IgD-negative memory B cell (primary cell): ENCODE results near the gene PARD3. TPM values are rescaled to one million over a fixed set of nuclear protein-coding genes. Genes with fewer than 3 reads are reported as not detected.

Experiments
- H3K27ac Mint-ChIP-seq, 3 donors: one replicate each; pipeline ENCODE4 v1.8.0; 2020 to 2022; ENCODE audit warnings: mild to moderate bottlenecking in 3 of 3, mixed read lengths in 3 of 3, moderate library complexity in 1 of 3
- H3K27me3 Mint-ChIP-seq: one replicate; pipeline ENCODE4 v1.8.0; 2021; ENCODE audit warnings: mixed read lengths
- H3K36me3 Mint-ChIP-seq: one replicate; pipeline ENCODE4 v1.8.0; 2020; ENCODE audit warnings: mild to moderate bottlenecking, mixed read lengths
- H3K4me1 Mint-ChIP-seq, 3 donors: one replicate each; pipeline ENCODE4 v1.8.0; 2020 to 2022; ENCODE audit warnings: mixed read lengths in 3 of 3, mild to moderate bottlenecking in 1 of 3
- H3K4me3 Mint-ChIP-seq, 4 donors: one replicate each; pipeline ENCODE4 v1.8.0; 2020 to 2022; ENCODE audit warnings: mild to moderate bottlenecking in 4 of 4, mixed read lengths in 4 of 4, moderate library complexity in 3 of 4
- H3K9me3 Mint-ChIP-seq, 3 donors: one replicate each; pipeline ENCODE4 v1.8.0; 2020 to 2021; ENCODE audit warnings: mixed read lengths in 3 of 3, mild to moderate bottlenecking in 1 of 3
- polyA plus RNA-seq: library from polyadenylated mRNA; unstranded; fragments of 300-500 nt; fragmentation: Illumina TruSeq; gene quantifications from one replicate; pipeline ENCODE4 v1.2.3, GENCODE V29; 2021

The PARD3 gene
- polyA plus RNA-seq, 1 donor from 2014 or later = not detected

DNA sequence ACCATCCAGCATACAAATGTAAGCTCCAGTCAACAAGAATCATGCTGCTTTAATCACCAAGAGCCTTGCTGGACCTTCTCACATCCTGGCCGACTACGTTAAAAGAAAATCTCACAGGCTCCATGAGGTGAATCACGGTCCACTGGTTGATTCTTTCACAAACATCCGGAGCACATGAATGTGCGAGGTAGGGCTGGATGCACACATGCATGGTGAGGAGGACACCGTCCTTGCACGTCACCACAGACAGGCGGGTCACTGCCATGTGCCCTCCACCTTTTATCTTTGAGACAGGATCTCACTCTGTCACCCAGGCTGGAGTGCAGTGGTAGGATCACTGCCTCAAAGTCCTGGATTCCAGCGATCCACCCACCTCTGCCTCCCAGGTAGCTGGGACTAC, 265.1 kb downstream of the PARD3 start:
- peak overlapping the region in 1 of 3 donors; percentile 53 for H3K27ac Mint-ChIP-seq
- no peaks in the 10 kb centered on the region for H3K27me3 Mint-ChIP-seq
- no peak overlapping the region for H3K4me3 Mint-ChIP-seq
- no peaks in the 10 kb centered on the region for H3K4me1 Mint-ChIP-seq
- no peaks in the 10 kb centered on the region for H3K36me3 Mint-ChIP-seq
- peaks cover 0 to 5% (median 0%) of the 10 kb centered on the region in 3 donors for H3K9me3 Mint-ChIP-seq

DNA sequence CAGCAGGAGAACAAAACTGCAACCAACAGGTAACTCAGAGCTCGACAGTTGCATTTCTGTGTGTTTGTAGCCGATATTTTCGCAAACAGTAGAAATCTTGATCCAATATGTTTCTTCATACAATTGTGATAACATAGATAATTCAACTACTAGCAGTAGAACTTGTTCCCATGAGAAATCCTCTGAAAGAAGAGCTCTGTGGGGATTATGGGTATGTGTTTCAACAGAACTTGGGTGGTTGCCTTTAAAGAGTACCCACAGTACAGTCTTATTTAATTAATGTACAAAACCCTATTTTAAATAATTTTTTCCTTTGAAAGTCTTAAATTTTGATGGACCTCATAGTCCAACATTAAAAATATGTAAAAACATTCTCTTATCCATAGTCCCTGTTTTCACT, 266.1 kb downstream of the PARD3 start:
- H3K4me3 Mint-ChIP-seq = no peak overlapping the region
- H3K27ac Mint-ChIP-seq = no peak overlapping the region
- no peaks in the 10 kb centered on the region for H3K4me1 Mint-ChIP-seq
- no peaks in the 10 kb centered on the region for H3K27me3 Mint-ChIP-seq
- no peaks in the 10 kb centered on the region for H3K36me3 Mint-ChIP-seq
- H3K9me3 Mint-ChIP-seq = peaks cover 0 to 5% (median 0%) of the 10 kb centered on the region in 3 donors

DNA sequence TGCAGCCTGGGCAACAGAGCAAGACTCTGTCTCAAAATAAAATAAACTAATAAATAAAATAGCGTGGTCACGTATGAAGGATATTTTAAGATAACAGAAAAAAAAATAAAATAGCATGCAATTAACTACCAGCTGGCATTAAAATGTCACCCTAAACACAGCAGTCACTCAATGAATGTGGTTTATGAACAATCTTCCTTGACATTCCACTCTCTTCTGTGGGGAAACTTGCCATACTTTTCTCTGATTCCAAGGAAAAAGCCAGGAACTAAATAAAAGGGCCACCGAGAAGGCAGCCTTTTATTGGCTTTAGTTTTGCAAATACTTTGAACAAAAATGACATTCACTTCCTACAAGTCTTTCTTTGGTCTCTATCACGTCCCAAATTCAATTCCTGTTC, 266.6 kb downstream of the PARD3 start:
- H3K36me3 Mint-ChIP-seq = no peaks in the 10 kb centered on the region
- no peaks in the 10 kb centered on the region for H3K27me3 Mint-ChIP-seq
- peaks cover 0 to 5% (median 0%) of the 10 kb centered on the region in 3 donors for H3K9me3 Mint-ChIP-seq
- no peak overlapping the region for H3K27ac Mint-ChIP-seq
- no peak overlapping the region for H3K4me3 Mint-ChIP-seq
- H3K4me1 Mint-ChIP-seq = no peaks in the 10 kb centered on the region

DNA sequence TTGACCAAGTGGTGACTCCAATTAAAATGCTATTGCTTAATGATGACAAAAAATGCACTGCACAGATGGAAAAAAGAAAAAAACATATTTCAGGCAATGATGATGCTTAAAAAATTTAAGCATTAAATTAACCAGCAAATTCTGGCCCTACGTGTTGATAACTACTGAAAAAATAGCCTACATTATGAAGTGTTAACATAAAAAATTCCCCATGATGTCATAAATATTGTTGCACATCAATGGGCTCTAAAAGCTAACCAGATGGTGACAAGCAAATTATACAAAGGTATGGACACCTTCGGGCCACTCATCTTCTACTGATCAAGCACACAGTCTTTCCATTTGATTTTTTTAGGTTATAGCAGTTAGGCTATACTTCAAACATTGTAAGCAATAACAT, 267.4 kb downstream of the PARD3 start:
- no peaks in the 10 kb centered on the region for H3K36me3 Mint-ChIP-seq

DNA sequence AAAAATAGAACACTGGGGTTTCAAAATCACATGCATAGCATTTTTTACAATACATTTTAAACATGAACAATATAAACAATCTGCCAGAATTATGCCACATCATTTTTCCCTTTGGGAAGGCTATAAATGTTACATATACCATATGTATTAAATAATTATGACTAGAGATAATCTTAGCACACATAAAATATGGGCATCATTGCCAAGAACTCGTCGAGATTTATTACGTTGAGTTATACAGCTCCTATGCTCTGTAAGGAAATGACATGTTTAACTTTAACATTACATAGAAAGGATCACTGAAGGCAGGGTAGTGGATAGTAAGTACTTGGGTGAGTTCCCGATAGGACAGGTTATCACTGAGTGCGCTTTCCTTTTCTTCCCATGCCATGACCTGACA, 267.8 kb downstream of the PARD3 start:
- no peak overlapping the region for H3K4me3 Mint-ChIP-seq
- H3K36me3 Mint-ChIP-seq = no peaks in the 10 kb centered on the region
- H3K27me3 Mint-ChIP-seq = no peaks in the 10 kb centered on the region
- H3K4me1 Mint-ChIP-seq = no peaks in the 10 kb centered on the region
- no peak overlapping the region for H3K27ac Mint-ChIP-seq
- H3K9me3 Mint-ChIP-seq = peaks cover 0 to 2% (median 0%) of the 10 kb centered on the region in 3 donors

More for the DNA sequence above, 267.4 kb downstream of the PARD3 start:
- Mint-ChIP-seq H3K27me3 (no peaks in the 10 kb centered on the region), H3K27ac (no peak overlapping the region), H3K4me3 (no peak overlapping the region), H3K4me1 (no peaks in the 10 kb centered on the region), H3K9me3 (peaks cover 0 to 2% (median 0%) of the 10 kb centered on the region in 3 donors)

DNA sequence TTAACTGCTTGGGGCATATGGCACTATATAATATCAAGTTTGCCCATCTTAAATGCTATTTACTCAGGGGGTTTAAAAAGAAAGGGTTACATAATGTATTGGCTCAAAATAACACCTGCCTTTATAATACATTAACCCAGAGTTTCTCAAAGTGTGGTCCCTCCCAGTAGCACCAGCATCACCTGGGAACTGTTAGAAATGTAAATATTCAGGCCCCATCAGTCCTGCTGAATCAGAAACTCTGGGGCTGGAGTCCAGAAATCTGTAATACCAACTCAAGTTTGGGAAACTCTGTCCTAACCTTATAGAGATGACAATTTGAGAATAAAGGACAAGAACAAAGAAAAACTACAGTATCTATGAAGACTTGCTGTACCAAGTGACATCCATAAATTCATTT, 270.7 kb downstream of the PARD3 start:
- H3K4me1 Mint-ChIP-seq = peaks cover 0 to 1% (median 0%) of the 10 kb centered on the region in 3 donors
- no peaks in the 10 kb centered on the region for H3K36me3 Mint-ChIP-seq
- peaks cover 0 to 2% (median 0%) of the 10 kb centered on the region in 3 donors for H3K9me3 Mint-ChIP-seq
- no peaks in the 10 kb centered on the region for H3K27me3 Mint-ChIP-seq
- H3K27ac Mint-ChIP-seq = no peak overlapping the region
- no peak overlapping the region for H3K4me3 Mint-ChIP-seq

DNA sequence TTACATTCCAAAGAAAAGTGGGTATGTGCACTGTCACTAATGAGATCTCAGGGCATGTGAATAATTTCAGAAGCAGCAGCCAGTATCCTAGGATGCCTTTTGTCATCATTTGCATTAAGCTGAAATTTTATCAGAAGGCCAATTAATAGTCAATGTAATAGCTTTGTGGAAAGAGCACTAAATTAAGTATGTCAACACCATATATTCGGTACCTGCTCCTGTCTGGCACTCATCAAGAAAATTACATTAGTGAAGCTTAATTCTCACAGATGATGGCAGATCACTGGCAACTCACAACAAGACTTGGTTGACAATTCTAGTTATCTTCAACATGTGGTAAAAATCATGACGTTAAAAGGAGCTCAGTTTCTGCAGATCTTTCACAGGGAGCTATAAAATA, 271.4 kb downstream of the PARD3 start:
- Mint-ChIP-seq H3K36me3 (no peaks in the 10 kb centered on the region), H3K27ac (no peak overlapping the region), H3K4me3 (no peak overlapping the region), H3K4me1 (peaks cover 0 to 1% (median 0%) of the 10 kb centered on the region in 3 donors), H3K27me3 (no peaks in the 10 kb centered on the region), H3K9me3 (peaks cover 0 to 2% (median 0%) of the 10 kb centered on the region in 3 donors)

DNA sequence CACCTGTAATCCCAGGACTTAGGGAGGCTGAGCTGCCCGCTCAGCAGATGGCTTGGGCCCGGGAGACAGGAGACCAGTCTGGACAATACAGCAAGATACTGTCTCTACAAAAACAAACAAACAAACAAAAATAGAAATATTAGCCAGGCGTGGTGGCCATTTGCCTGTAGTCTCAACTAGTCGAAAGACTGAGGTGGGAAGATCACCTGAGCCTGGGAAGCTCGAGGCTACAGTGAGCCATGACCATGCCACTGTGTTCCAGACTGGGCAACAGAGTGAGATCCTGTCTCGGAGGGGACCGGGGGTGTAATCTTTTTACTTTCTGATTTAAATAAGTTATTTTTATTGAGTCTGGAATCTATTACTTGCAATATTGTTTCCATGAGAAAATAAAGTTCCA, 274.6 kb downstream of the PARD3 start:
- Mint-ChIP-seq H3K4me3 (peak overlapping the region in 1 of 4 donors; percentile 5), H3K36me3 (no peaks in the 10 kb centered on the region), H3K4me1 (peaks cover 0 to 8% (median 6%) of the 10 kb centered on the region in 3 donors), H3K9me3 (no peaks in the 10 kb centered on the region), H3K27ac (no peak overlapping the region), H3K27me3 (no peaks in the 10 kb centered on the region)

DNA sequence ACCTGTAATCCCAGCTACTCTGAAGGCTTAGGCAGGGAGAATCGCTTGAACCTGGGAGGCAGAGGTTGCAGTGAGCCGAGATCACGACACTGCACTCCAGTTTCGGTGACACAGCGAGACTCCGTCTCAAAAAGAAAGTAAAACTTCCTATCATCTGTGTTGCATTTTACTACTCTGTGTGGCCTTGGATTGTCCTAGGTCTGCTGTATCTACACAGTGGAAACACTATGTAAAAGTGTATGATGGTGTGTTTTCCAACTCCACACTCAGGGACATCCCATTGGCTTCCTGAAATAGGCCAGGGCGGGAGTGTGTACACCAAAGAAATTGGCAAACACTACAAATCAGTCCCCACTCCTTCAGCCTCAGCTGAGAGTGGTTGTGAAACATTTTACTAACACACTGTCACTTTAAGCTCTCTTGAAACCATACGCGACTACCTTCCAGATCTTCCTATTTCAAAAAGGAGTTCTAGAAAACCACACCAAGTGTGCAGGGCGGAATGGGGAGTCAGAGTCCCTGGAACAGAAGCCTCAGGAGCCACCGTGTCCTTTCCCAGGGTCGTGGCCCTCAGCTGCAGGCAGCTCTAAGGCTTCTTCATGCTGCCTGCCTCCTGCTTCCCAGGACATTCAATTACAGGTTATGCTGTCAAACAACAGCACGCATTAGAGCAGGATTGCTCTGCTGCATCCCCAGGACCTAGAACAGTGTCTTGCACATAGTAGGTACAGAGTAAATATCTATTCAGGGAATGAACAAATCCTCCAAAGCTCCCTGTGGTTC, 275.4 kb downstream of the PARD3 start:
- H3K9me3 Mint-ChIP-seq = peaks cover 0 to 4% (median 0%) of the 10 kb centered on the region in 3 donors
- H3K4me3 Mint-ChIP-seq = peak overlapping the region; percentile 26 to 78 (median 54)
- no peaks in the 10 kb centered on the region for H3K36me3 Mint-ChIP-seq
- peaks cover 0 to 8% (median 6%) of the 10 kb centered on the region in 3 donors for H3K4me1 Mint-ChIP-seq
- peak overlapping the region in 1 of 3 donors; percentile 14 for H3K27ac Mint-ChIP-seq
- no peaks in the 10 kb centered on the region for H3K27me3 Mint-ChIP-seq

DNA sequence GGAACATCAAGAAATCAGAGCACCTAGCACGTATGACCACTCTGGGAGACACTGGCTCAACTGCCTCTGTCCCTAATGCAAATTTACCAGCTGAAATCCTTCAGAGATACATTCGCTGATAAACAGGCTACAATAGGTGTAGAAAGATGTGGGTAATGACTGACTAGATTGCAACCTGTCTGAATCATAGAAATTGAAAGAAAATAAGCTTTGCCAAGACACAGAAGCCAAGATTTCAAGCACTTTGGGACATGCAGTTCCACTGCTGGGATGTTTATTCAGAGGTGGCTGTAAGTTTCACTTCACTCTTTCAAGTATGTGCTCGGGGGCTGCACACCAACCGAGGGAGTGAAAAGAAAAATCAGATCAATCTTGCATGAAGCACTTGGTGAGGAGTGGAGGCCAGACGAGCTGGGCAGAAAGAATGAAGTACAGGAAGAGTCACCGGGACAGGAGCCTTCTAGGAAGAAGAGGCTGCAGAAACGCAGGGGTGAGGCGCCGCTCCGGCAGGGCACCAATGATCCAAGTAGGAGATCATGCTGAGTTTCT, 276.7 kb downstream of the PARD3 start:
- Mint-ChIP-seq H3K4me1 (peaks cover 0 to 8% (median 6%) of the 10 kb centered on the region in 3 donors), H3K36me3 (no peaks in the 10 kb centered on the region), H3K27ac (no peak overlapping the region), H3K27me3 (no peaks in the 10 kb centered on the region), H3K9me3 (peaks cover 0 to 4% (median 2%) of the 10 kb centered on the region in 3 donors), H3K4me3 (peak overlapping the region; percentile 16 to 53 (median 26))

DNA sequence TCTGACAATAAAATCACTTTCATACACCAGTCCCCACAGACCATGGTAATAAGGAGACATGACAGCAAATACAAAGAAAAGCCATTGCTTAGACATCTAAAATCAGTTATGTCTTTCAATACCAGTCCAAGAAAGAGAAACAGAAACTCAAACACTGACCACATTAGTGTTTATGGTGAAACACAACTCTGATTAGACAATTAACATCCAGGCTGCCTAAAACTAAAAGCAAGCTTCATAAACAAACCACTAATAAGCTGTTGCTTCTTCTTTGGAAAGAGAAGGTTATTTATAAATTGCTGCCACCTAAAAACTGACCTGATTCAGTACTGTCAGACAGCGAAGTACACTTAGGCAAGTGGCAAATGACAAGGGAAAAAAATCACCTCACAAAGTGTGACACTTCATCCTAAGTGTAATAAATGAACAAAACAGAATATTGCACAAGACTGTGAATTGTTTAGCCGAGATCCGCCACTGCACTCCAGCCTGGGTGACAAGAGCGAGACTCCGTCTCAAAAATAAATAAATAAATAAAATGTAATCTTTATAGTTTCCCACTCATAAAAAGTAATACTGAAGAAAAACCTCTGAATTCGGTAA, 277.4 kb downstream of the PARD3 start:
- Mint-ChIP-seq H3K4me3 (no peak overlapping the region), H3K36me3 (no peaks in the 10 kb centered on the region), H3K27me3 (no peaks in the 10 kb centered on the region), H3K27ac (no peak overlapping the region), H3K4me1 (peaks cover 0 to 8% (median 6%) of the 10 kb centered on the region in 3 donors), H3K9me3 (peaks cover 0 to 5% (median 2%) of the 10 kb centered on the region in 3 donors)

DNA sequence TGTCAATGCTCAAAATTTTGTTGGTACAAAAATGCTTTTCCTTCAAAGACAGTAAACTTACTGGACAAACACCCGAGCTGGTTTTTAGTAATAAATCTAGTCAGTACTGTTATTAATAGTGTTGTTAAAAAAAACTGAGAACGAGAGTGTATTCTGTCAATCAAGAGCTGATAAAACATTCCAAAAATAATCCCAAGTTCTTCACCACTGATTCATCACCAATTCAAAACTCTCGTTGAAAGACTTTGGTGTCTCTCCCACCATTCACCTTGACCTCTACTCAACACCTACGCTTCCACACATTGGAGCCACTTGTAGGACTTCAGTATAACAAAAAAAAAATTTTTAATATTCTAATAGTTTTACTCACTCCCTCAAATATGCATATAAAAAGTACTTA, 279.2 kb downstream of the PARD3 start:
- peaks cover 0 to 8% (median 6%) of the 10 kb centered on the region in 3 donors for H3K4me1 Mint-ChIP-seq
- H3K27me3 Mint-ChIP-seq = no peaks in the 10 kb centered on the region
- H3K4me3 Mint-ChIP-seq = no peak overlapping the region
- no peaks in the 10 kb centered on the region for H3K36me3 Mint-ChIP-seq
- peaks cover 0 to 7% (median 2%) of the 10 kb centered on the region in 3 donors for H3K9me3 Mint-ChIP-seq
- no peak overlapping the region for H3K27ac Mint-ChIP-seq

DNA sequence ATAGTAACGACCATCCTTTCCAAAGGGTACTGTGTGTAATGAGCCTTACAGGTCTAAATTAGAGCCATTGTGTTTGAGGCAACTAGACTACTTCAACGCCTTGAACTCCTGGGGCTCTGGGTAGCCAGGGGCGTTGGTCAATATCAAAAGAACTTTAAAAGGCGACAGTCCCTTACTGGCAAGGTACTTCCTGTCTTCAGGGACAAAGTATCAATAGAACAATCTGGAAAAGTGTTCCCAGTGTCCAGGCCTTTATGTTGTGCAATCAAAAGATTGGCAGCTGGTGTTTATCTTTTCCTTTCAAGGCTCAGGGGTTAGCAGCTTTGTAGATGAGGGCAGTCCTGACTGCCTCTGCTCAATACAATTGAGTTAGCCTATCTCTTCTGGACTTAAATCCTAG, 284.3 kb downstream of the PARD3 start:
- no peak overlapping the region for H3K4me3 Mint-ChIP-seq

DNA sequence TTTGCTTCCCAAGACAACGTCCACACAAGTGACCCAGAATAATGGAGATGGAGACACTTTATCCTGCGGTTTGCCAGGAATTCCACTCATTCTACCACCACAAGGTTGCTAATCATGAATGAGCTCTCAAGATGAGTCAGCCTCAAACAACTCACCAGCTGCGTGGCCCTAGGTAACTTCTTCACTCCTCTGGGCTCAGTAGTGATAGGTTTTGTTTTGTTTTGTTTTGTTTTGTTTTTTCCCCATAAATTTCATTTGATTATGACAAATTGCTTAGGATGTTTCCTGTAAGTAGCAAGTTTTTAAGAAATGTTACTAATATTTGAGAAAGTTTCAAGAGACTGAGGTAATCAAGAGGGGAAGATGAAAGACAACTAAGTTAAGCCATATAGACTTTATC, 286.8 kb downstream of the PARD3 start:
- Mint-ChIP-seq H3K27me3 (no peaks in the 10 kb centered on the region), H3K9me3 (peaks cover 0 to 6% (median 1%) of the 10 kb centered on the region in 3 donors), H3K36me3 (no peaks in the 10 kb centered on the region), H3K4me3 (no peak overlapping the region), H3K4me1 (no peaks in the 10 kb centered on the region), H3K27ac (no peak overlapping the region)

More for the DNA sequence above, 284.3 kb downstream of the PARD3 start:
- Mint-ChIP-seq H3K36me3 (no peaks in the 10 kb centered on the region), H3K9me3 (peaks cover 0 to 10% (median 4%) of the 10 kb centered on the region in 3 donors), H3K4me1 (no peaks in the 10 kb centered on the region), H3K27ac (no peak overlapping the region), H3K27me3 (no peaks in the 10 kb centered on the region)
